Caki2 (cell line): ENCODE measurements around the gene TRIM7. TPM values are rescaled to one million over a fixed set of nuclear protein-coding genes. Genes with fewer than 3 reads are reported as not detected.
A peak's percentile ranks its signal among the peaks of the same experiment; 100 is the strongest.

ENCODE experiments used
- DNase-seq: peaks from one replicate; pipeline ENCODE4 v3.0.0-alpha.2; 2015; ENCODE audit warnings: low read depth
- in situ Hi-C: cut with HindIII; loops from 2 replicates; pipeline ENCODE4 v1.10.0; 2016; ENCODE audit warnings: low sequenced_read_pairs, low pct_unique_long_range_greater_than_20kb, mixed read lengths
- total RNA-seq: library from RNA; depleted of rRNA; stranded (reverse); fragments of >200 nt; shearing (Covaris generic); gene quantifications from 2 replicates; pipeline ENCODE4 v1.2.3, GENCODE V29; 2014; ENCODE audit warnings: low replicate concordance; rRNA removed

TRIM7 gene
- 56.2 and 62.2 TPM in 2 replicates for total RNA-seq

DNA sequence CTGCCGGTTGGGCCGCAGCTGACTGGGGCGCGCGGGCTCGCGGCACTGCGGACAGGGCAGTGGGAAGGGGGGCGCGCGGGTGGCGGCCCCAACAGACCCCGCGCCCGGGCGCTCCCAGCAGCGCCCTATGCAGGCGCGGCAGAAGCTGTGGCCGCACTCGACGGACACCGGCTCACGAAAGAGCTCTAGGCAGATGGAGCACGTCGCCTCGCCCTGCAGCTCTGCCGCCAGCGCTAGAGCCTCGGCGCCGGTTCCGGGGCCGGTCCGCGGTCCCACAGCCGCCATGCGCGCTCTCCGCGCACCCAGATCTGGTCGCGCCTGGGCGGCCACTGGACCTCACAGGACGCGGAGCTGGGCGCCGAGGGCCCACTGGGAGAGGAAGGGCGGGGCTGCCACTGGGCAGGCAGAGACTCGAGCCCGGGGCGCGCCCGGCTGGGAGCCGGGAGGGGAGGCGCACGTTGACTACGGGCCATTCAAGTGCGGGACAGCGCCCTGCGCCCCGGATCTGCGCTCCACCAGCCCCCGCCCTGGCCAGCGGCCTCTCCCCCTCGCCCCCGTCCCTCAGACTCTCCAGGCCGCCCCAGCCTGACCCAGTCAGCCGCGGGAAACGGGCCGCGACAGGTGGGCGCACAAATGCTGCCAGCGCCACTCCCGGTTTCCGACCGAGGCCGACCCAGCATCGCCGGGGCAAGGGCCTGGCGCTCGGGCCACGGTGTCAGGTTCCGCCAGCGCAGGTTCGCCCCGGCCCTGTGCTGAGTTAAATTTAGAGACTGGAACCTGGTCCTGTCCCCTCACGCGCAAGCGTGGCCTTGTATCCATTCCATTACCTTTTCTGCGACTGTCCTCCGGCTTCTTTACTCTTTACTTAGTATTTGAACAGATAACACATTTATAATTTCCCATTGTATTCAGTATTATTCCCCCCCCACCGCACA, at the start of gene TRIM7:
Gene TRIM7 (minus strand): TSS at position 371 of the 935 bp plus-strand sequence. CDS start 86 bp downstream, at position 285.
- peak; percentile 83 for DNase-seq
- in situ Hi-C loops, result no loop called here

DNA sequence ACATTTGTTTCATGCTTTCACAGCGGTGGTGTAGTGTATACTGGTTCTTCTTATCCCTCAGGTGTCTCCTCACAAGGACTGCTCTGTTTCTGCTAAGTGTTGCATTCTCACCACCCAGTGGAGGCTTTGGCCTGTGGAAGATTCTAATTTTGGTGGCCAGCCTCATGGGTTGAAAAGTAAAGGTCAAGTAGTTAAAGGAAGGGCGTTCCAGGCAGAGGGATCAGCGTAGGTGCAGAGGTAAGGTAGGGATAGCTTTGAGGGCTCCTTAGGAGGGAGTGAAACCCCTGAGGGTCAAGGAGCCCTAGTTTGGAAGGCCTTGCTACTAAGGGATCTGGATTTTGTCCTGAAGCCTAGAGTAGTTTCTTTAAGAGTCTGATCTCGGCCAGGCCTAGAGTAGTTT, 43.3 kb upstream of the TRIM7 start:
- DNase-seq, result no peak
- in situ Hi-C loops, result no loop called here

DNA sequence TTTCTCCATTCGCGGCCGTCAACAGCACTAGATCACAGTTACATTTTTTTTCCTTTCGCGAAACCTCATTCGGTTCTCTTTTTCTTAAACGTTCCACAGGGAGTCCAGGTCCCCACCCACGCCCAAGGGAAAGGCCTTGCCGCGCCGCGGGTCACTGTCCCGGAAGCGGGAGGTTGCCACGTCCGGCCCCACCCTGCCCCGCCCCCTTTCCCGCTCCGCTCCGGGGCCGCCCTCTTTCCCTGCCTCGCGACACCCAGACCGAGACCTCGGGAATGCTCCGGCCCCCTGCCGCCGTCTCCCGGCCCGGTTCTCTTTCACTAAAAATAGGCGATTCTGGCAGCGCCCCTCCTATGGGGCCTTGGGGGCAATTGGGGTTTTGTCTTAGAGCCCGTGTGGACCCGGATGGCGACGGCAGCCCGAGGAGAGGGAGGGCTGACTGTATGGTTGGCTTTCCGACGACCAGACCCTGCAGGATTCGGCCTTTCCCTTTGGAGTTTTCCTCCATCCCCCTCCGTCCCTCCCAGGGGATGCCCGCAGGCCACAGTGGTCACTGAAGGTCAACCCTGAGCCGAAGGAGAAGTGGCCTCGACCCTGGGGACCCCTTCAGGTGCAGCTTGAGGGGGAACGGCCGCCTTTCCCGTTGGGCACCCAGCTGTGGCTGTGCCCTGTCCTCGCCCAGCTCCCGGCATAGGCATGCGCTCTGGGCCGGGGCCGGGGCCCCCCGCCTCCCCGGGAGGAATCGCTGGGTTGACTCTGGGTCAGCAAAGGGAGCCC, 41.5 kb upstream of the TRIM7 start:
- DNase-seq, result peak; percentile 89
- in situ Hi-C loops, result no loop called here

DNA sequence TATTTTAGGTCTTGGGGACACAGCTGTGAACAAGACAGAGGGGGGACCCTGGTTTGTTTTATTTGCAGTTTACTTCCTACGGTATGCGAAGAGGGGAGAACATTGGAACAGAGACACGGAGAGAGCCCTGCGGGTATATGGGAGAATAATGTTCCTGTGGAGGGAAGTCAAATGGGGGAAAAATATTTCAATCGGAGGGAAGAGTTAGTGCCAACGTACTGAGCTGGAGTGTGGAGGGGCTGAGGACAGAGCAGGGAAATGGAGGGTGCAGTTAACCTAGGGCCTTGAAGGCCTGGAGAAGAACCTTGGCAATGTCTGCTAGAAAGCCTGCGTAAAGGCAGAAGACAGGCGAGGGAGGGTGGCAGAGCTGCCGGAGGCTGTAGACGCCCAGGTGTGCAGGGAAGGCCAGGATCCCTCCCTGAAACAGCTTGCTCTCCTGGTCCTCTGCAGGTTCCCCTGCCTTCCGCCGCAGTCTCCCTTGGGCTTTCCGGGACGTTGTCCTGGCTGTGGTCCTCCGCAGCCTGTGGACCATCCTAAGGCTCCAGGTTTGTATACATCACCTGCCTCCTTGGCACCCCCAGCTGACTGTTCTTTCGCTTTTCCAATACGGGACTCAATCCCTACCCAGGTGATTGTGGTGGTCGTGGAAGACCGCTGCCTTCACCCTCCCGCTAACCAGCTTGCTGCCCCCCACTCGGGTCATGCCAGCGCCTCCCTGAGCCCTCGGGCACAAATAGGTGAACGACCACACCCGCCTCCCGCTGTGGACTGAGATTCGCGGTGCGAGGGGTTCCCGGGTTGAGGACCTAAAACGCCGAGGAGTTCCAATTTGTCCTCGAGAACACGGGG, 40.7 kb upstream of the TRIM7 start:
- no peak for DNase-seq

DNA sequence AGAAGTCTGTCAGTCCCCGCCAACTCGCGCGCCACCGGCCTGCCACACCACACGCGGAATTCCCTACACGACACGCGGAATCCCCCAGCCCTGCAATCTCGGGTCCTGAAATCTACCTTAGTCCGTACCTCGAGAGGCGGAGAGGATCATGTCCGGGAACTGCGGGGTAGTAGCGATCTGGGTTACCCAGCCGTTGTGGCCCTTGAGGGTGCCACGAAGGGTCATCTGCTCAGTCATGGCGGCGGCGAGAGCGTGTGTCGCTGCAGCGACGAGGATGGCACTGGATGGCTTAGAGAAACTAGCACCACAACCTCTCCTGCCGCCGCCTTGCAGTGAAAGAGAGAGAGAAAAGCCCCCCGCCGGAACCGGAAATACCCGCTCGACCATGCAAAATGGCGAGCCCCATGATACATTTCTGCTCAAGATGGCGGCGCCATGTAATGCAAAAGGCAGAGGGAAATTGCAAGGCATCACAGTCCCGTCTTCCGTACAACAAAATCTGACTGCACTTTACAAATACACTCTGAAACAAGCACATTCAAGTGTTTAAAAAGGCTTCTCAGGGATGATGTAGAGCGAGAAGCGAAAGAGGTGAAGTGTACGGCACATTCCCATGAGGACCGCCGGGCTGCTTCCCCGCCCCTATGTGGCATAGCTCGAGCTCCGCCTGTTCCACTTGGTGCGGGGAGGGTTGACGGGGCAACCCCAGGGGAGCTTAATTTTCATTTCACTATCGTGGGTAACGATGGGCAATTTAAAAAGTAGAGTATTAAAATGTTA, 38.8 kb upstream of the TRIM7 start, which contains the start of gene RACK1:
Gene RACK1 (minus strand): TSS at position 343 of the 780 bp plus-strand sequence. CDS start 106 bp downstream, at position 237.
- in situ Hi-C loops, result no loop called here

More for the DNA sequence above, 40.7 kb upstream of the TRIM7 start:
- in situ Hi-C loops, result no loop called here

DNA sequence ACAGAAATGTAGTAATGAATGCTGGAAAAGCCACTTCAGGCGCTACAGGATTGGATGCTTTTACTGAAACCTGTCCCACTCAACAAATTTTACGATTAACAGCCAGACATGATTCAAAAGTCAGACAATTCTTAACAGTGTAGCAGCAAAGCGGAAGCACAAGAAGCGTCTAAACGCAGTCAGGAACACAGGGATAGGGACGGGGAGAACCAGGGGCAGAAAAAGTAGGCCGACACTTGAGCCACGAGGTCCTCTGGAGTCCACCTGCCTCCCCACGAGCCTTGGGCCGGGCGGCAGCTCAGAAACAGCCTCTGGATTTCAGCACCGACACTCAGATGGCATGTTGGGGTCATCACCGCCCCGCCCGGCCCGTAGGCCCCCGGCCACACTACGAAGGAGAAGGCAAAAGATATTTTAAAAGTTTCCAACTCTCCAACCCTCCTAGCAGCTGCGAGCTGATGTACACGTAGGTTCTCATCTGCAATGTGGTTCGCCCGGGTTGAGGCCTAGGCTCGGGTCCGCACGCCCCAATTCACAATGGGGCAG, 38.1 kb upstream of the TRIM7 start:
- in situ Hi-C loops, result no loop called here
- DNase-seq, result peak; percentile 26

More for the DNA sequence above, 38.8 kb upstream of the TRIM7 start, which contains the start of gene RACK1:
- DNase-seq, result peak; percentile 95

DNA sequence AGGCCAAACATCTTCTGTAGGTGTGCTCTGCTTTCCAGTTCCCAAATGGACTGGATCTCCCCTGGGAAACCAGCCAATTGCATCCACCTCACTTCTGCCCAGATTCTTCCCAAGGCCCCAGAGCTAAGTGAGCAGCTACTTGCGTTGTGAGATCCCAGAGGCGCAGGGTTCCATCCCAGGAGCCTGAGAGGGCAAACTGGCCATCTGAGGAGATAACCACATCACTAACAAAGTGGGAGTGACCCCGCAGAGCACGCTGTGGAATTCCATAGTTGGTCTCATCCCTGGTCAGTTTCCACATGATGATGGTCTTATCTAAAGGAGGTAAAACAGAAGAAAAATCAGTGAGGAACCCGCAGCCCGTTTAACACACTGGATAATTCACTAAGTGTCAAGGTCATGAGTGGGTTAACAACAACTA, 37.0 kb upstream of the TRIM7 start:
- in situ Hi-C loops, result no loop called here
- no peak for DNase-seq

DNA sequence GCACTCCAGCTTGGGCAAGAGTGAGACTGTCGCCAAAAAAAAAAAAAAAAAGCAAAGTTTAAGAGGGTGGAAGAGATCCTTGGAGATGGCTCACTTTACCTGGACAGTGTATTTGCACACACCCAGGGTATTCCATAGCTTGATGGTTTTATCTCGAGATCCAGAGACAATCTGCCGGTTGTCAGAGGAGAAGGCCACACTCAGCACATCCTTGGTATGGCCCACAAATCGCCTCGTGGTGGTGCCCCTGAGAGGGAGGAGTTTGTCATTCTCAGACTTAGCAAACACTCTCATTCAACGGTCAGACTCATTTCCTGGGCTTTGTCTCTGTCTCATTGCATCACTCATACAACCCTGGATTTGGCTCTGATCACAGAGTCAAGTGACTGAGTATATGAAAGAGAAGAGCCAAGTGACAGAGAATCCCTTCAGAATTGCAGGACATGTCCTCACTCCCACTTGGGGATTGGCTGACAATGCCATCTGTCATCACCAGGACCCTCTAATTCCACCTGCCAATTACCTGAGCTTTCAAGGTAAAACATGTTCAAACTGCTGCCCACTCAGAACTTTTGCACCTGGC, 36.5 kb upstream of the TRIM7 start:
- in situ Hi-C loops, result no loop called here
- DNase-seq, result peak; percentile 64

DNA sequence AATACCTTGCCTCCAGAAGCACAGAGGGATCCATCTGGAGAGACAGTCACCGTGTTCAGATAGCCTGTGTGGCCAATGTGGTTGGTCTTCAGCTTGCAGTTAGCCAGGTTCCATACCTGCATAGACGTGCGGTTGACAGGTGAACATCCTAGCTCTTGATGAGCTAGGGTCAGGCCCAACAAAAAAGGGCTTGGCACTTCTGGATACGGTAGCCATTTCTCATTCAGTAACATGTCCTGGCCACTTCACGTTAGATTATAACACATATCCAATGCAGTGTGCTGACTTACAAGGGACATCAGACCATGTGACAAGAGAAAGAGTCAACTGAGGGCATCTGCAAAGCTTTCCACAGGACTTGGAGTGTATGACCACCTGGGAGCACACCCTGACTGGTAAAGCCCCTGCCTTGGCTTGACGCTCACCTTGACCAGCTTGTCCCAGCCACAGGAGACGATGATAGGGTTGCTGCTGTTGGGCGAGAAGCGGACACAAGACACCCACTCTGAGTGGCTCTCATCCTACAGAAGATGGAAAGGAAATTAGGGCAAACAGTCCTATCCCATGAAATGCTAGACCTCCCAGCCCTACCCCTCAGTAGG, 34.2 kb upstream of the TRIM7 start:
- in situ Hi-C loops, result no loop called here
- no peak for DNase-seq

DNA sequence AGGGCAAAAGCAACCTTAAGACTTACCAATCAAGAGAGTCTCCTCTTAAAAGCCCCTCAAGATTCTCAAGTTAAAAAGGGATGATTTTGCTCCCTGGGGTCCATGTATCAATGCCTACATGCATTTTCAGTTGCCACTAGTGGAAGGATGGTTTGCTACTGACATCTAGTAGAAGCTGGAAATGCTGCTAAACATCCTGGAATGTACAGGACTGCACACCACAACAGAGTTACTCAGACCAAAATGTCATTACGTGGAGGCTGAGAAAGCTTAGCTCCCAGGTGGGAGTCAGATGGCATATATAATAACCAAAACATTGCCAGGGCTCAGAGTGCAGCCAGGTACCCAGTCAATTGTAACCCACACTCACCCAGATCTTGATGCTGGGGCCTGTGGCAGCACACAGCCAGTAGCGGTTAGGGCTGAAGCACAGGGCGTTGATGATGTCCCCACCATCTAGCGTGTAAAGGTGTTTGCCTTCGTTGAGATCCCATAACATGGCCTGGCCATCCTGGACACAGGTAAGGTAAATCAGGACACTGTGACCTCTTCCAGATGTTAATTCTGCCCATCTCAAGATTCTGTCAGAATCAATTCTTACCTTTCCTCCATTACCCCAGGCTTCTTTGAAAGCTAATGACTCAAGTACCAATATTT, 32.9 kb upstream of the TRIM7 start:
- in situ Hi-C loops, result no loop called here
- DNase-seq, result no peak

DNA sequence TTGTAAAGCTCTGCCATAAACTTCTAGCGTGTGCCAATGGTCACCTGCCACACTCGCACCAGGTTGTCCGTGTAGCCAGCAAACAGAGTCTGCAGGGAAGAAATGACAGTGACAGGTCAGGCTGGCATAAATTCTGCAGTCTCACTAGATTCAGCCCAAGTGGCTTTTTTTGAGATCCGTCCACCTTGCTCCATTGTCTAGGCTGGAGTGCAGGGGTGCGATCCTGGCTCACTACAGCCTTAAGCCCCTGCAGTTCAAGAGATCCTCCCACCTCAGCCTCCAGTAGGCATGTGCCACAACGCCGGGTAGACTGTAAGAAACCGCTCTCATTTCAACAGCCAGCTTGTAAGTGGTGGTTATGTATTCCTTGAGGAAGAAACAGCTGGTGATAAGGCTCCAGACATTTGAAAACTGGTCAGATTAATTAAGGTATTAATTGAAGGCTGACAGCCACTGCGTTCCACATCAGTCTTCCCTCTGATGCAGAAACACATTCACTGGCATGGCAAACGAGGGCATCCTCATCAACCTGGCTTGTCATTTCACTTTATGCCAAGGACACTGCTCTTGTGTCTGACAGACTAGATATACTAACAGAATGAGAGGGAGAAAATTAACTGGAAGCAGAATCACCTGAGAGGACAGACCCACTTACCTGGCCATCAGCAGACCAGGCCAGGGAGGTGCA, 32.1 kb upstream of the TRIM7 start:
- DNase-seq, result no peak
- in situ Hi-C loops, result no loop called here

DNA sequence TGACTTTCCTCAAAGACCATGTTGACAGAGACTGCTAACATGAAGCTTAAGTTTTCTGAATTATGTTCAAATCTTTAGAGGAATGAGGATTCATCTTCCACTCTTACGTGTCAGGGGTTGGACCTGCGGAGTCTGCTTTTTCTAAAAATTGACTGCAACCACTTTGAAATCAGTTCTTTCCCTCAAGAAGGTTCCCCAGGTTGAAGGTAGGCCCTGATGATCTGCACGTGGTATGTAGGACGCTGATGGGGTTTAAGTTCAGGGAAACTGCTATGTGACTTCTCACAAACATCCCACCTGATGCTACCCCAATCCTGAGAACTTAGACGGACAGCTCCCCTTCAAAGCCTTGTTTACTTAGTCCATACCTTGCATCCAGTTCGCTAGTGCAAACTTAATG, 31.5 kb upstream of the TRIM7 start:
- in situ Hi-C loops, result no loop called here
- DNase-seq, result no peak

DNA sequence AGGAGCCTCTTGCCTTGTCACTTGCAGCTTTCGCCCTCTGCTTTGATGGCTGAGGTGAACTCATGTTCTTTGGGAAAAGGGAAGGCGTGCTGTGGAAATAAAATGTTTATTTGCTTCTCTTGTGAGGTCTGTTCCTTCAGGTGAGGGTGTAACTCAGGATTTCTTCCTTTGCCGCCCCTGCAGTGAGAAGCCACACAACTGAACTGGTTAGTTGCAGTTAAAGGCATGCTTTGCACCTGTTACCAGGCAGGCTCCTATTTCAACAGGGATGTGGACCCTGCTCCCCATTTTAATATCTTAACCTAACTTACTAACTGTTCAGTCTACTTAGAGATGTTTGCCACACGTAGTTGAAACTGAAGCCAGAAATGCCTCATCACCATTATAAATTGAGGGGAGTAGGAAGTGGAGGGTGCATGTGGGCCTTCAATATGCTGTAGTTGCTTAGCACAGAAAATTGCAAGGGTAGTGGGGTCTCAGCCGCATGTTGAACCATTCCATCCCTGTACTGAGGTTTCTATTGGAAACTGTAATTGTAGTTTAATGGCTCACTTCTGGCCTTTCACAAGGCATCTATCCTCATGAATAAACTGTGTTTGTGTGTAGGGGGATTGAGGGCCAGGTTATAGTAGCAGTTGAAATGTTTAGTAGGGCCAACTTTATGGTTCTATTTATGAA, 30.8 kb upstream of the TRIM7 start:
- DNase-seq, result no peak
- in situ Hi-C loops, result no loop called here

DNA sequence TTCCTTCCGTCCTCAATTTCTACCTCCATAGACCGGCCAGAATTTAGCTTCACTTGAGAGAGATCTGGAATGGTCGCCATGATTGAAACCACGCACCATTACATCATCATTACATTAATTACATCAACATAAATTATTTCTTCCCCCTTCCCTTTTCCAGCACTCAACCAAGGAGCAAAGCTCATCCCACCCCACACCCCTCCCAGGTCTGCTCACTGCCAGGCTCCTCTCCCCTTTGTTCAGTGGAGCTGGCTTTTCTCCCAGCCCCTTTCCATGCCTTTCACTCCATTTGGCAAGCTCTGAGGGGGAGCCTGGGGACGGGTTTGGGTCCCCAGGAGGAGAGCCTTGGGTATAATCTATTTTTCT, 30.3 kb upstream of the TRIM7 start:
- in situ Hi-C loops, result no loop called here
- no peak for DNase-seq
